HG02973 (cell line): Measurements from ENCODE around the gene ZMIZ1.
A peak's percentile ranks its signal among the peaks of the same experiment; 100 is the strongest.

ENCODE experiments used
- ATAC-seq: cut with Tn5 transposase; IDR thresholded peaks from one replicate; pipeline ENCODE4 v1.9.1; 2021; ENCODE audit warnings: moderate library complexity; ENCODE audit not compliant: unreplicated experiment

Gene ZMIZ1

GRCh38 chr10:79224992-79225391 lies 156.2 kb downstream of the ZMIZ1 start:
- no peak for ATAC-seq

- no peak for ATAC-seq
Observed at GRCh38 chr10:79226391-79227245, 157.9 kb downstream of the ZMIZ1 start.

GRCh38 chr10:79229071-79229541 lies 160.3 kb downstream of the ZMIZ1 start:
- ATAC-seq: no peak

GRCh38 chr10:79229830-79230327 lies 161.1 kb downstream of the ZMIZ1 start:
- ATAC-seq: no peak

GRCh38 chr10:79230328-79230830 lies 161.6 kb downstream of the ZMIZ1 start:
- ATAC-seq: no peak

GRCh38 chr10:79230850-79231249 lies 162.1 kb downstream of the ZMIZ1 start:
- ATAC-seq: no peak

GRCh38 chr10:79231908-79232307 lies 163.1 kb downstream of the ZMIZ1 start:
- no peak for ATAC-seq

GRCh38 chr10:79232864-79233263 lies 164.1 kb downstream of the ZMIZ1 start:
- ATAC-seq: no peak

GRCh38 chr10:79234391-79235315 lies 165.9 kb downstream of the ZMIZ1 start:
- ATAC-seq: no peak

- ATAC-seq: no peak
Observed at GRCh38 chr10:79235765-79236432, 167.1 kb downstream of the ZMIZ1 start.

- ATAC-seq: no peak
Observed at GRCh38 chr10:79236433-79236765, 167.6 kb downstream of the ZMIZ1 start.

GRCh38 chr10:79237454-79238157 lies 168.8 kb downstream of the ZMIZ1 start:
- no peak for ATAC-seq

GRCh38 chr10:79238158-79238520 lies 169.4 kb downstream of the ZMIZ1 start:
- ATAC-seq: no peak

GRCh38 chr10:79238606-79239005 lies 169.8 kb downstream of the ZMIZ1 start:
- ATAC-seq: no peak

GRCh38 chr10:79239275-79239779 lies 170.6 kb downstream of the ZMIZ1 start:
- no peak for ATAC-seq

GRCh38 chr10:79239924-79240581 lies 171.3 kb downstream of the ZMIZ1 start:
- no peak for ATAC-seq

- no peak for ATAC-seq
Observed at GRCh38 chr10:79241629-79241989, 172.8 kb downstream of the ZMIZ1 start.

GRCh38 chr10:79241990-79242619 lies 173.3 kb downstream of the ZMIZ1 start:
- ATAC-seq: no peak

GRCh38 chr10:79242620-79243152 lies 173.9 kb downstream of the ZMIZ1 start:
- ATAC-seq: peak; percentile 29
